ENCODE measurements around the gene CSPG4. TPM values are rescaled to one million over a fixed set of nuclear protein-coding genes. Genes with fewer than 3 reads are reported as not detected.
"Not testable (repeated sequence)": the region's sequence is repeated elsewhere in the genome, so short reads cannot be mapped to it uniquely, and the experiment has no call there.

Gene CSPG4
- total RNA-seq, 3 donors from 2014 or later, result 6.3 to 42.9 (median 17.0) TPM

DNA sequence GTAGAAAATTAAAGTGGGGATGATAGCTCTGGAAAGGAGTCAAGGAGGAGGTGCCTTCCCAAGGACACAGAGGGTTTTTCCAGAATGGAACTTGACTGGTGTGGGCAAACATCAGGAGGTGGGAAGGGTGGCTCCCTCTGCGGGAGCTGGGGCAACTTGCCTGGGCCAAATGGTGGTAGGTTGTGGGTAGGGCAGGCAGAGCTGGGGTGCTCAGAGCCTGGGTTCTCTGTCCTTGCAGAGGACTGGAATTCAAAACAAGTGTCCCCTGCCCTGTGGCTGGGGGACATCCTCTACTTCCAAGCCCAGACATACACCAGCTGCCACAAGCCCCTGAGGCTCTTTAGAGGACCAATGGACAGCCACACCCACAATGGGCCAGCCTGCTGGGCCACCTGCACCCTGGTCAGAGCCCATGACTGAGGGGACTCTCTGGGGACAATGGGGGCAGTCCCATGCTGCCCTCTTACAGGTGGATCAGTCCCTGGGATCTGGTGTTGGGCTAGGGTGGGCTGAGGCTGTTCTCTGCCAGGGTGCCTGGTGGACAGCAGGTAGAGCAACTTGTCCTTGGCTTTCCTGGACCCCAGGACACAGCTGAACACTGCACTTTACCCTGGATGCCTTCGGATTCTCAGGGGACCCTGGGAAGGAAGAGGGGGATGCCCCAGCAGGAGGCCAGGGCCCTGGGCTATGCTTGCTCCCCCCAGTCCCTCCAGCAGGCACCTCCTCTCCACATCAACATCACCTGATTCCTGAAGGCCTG is 38.6 kb upstream of the CSPG4 start:
- H3K4me1 ChIP-seq, result no peaks in the 10 kb centered on the region
- H3K4me3 ChIP-seq, result no peak overlapping the region
- H3K27ac ChIP-seq, result no peak overlapping the region
- H3K27me3 ChIP-seq, result no peaks in the 10 kb centered on the region
- H3K36me3 ChIP-seq, result no peaks in the 10 kb centered on the region
- peak in 1 of 2 donors; percentile 46 for DNase-seq (ENCODE audit: low spot score in 2 of 2)
- intact Hi-C loops (cut with DNase I; ENCODE audit: low total_unique reads), result no loop called here
- TF ChIP-seq POLR2A (IDR thresholded peaks at IDR 0.05), result no peak
- TF ChIP-seq POLR2AphosphoS5 (IDR thresholded peaks at IDR 0.05), result no peak
- TF ChIP-seq, protein P1, sequence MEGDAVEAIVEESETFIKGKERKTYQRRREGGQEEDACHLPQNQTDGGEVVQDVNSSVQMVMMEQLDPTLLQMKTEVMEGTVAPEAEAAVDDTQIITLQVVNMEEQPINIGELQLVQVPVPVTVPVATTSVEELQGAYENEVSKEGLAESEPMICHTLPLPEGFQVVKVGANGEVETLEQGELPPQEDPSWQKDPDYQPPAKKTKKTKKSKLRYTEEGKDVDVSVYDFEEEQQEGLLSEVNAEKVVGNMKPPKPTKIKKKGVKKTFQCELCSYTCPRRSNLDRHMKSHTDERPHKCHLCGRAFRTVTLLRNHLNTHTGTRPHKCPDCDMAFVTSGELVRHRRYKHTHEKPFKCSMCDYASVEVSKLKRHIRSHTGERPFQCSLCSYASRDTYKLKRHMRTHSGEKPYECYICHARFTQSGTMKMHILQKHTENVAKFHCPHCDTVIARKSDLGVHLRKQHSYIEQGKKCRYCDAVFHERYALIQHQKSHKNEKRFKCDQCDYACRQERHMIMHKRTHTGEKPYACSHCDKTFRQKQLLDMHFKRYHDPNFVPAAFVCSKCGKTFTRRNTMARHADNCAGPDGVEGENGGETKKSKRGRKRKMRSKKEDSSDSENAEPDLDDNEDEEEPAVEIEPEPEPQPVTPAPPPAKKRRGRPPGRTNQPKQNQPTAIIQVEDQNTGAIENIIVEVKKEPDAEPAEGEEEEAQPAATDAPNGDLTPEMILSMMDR (IDR thresholded peaks at IDR 0.05), result no peak
- H3K9me3 ChIP-seq, result no peaks in the 10 kb centered on the region

DNA sequence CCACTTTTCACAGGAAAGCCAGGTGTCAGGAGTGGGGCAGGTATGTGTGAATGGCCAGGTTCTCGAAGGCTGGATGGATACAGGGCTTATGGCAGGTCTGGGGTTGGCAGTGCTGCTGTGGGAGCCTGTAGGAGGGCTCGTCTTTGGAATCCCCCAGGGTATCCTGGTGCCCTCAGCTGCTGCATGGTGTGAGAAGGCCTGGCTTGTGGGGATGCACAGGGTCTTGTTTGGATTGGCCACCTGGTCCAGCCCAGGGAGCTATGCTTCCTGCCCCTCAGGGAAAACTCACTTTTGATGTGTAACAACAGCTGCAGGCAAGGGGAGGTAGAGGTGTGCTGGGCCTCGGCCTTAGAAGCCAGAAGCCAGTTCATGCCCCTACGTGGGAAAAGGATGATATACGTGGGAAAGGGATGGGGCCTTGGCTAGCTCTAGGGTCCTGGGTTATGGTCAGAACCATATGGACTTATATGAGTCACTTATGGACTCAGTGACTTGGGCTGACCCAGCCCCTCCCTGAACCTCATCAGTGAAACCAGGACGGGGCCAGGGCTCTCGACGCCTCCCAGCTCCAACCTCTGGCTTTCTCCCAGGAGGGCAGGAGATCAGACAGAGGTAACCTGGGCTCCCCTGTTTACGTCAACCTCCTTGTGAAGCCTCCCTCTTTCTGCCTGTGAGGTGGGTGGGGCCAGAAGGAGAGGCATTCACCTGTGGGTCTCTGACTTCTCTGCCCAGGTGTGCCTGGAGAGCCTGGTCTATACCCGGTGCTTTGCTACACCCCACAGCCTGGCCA is 37.8 kb upstream of the CSPG4 start:
- no peak for DNase-seq (ENCODE audit: low spot score in 2 of 2)
- H3K27ac ChIP-seq, result no peak overlapping the region
- H3K36me3 ChIP-seq, result no peaks in the 10 kb centered on the region
- no peaks in the 10 kb centered on the region for H3K9me3 ChIP-seq
- intact Hi-C loops (cut with DNase I; ENCODE audit: low total_unique reads), result no loop called here
- no peaks in the 10 kb centered on the region for H3K27me3 ChIP-seq
- no peaks in the 10 kb centered on the region for H3K4me1 ChIP-seq
- no peak overlapping the region for H3K4me3 ChIP-seq
- TF ChIP-seq POLR2A (IDR thresholded peaks at IDR 0.05), result no peak
- TF ChIP-seq, protein P1 (IDR thresholded peaks at IDR 0.05), result no peak
- no peak for TF ChIP-seq POLR2AphosphoS5 (IDR thresholded peaks at IDR 0.05)

DNA sequence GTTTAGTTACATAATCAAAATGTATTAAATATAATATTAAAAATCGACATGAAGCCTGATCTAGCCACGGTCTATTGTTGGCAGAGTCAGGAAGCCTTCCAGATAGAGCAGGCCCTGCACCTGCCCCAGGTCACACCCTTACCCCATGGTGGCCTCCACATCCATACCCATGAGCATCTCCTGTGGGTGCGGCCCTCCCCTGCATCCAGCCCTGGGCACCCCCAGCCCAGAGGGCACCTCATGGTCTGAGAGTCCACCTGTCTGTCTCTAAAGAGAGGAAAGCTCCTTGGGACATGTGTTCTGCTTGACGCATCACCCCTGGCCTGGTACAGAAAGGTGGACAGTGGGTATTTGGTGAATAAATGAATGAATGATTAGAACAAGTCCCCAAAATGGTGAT is 37.2 kb upstream of the CSPG4 start:
- H3K27ac ChIP-seq, result no peak overlapping the region
- no peaks in the 10 kb centered on the region for H3K4me1 ChIP-seq
- H3K27me3 ChIP-seq, result no peaks in the 10 kb centered on the region
- H3K9me3 ChIP-seq, result no peaks in the 10 kb centered on the region
- intact Hi-C loops (cut with DNase I; ENCODE audit: low total_unique reads), result no loop called here
- no peak overlapping the region for H3K4me3 ChIP-seq
- TF ChIP-seq, protein P1 (IDR thresholded peaks at IDR 0.05), result no peak
- no peak for TF ChIP-seq POLR2AphosphoS5 (IDR thresholded peaks at IDR 0.05)
- no peak for TF ChIP-seq POLR2A (IDR thresholded peaks at IDR 0.05)
- peak in 1 of 2 donors; percentile 39 for DNase-seq (ENCODE audit: low spot score in 2 of 2)
- H3K36me3 ChIP-seq, result no peaks in the 10 kb centered on the region

DNA sequence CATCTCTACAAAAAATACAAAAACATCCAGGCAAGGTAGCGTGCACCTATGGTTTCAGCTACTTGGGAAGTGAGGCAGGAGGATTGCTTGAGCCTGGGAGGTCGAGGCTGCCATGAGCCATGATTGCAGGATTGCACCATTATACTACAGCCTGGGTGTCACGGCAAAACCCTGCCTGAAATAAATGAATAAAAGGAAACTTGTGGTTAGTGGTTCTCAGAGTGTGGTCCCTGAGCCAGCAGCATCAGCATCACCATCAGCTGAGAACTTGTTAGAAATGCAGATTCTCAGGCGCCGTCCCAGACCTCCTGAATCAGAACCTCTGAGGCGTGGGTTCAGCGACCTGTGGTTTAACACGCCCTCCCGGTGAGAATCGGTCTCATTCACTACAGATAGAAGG is 36.2 kb upstream of the CSPG4 start:
- H3K4me3 ChIP-seq; H3K36me3 ChIP-seq; H3K4me1 ChIP-seq; H3K27ac ChIP-seq; H3K27me3 ChIP-seq; H3K9me3 ChIP-seq; intact Hi-C loops (cut with DNase I; ENCODE audit: low total_unique reads); DNase-seq (ENCODE audit: low spot score in 2 of 2): not testable (repeated sequence)

DNA sequence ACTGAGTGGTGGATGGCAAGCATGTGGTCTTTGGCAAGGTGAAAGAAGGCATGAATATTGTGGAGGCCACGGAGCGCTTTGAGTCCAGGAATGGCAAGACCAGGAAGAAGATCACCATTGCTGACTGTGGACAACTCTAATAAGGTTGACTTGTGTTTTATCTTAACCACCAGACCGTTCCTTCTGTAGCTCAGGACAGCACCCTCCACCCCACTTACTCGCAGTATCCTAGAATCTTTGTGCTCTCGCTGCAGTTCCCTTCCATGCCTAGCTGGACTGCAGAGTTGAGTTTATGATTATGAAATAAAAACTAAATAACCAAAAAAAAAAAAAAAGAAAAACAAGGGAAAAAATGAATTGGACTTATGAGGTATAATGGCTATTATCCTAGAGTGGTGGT is 34.5 kb upstream of the CSPG4 start:
- H3K9me3 ChIP-seq; H3K27me3 ChIP-seq; DNase-seq (ENCODE audit: low spot score in 2 of 2); H3K36me3 ChIP-seq; H3K27ac ChIP-seq; H3K4me3 ChIP-seq; H3K4me1 ChIP-seq; intact Hi-C loops (cut with DNase I; ENCODE audit: low total_unique reads): not testable (repeated sequence)

- H3K27me3 ChIP-seq, result no peaks in the 10 kb centered on the region
- H3K9me3 ChIP-seq, result no peaks in the 10 kb centered on the region
- DNase-seq (ENCODE audit: low spot score in 2 of 2), result no peak
- H3K4me1 ChIP-seq, result no peaks in the 10 kb centered on the region
- H3K27ac ChIP-seq, result no peak overlapping the region
- TF ChIP-seq POLR2A (IDR thresholded peaks at IDR 0.05) (no peak), POLR2AphosphoS5 (IDR thresholded peaks at IDR 0.05) (no peak)
- TF ChIP-seq, protein P1 (IDR thresholded peaks at IDR 0.05), result no peak
- no peaks in the 10 kb centered on the region for H3K36me3 ChIP-seq
- H3K4me3 ChIP-seq, result no peak overlapping the region
- intact Hi-C loops (cut with DNase I; ENCODE audit: low total_unique reads), result no loop called here
Measured at GRCh38 chr15:75745305-75745704, 32.7 kb upstream of the CSPG4 start.

DNA sequence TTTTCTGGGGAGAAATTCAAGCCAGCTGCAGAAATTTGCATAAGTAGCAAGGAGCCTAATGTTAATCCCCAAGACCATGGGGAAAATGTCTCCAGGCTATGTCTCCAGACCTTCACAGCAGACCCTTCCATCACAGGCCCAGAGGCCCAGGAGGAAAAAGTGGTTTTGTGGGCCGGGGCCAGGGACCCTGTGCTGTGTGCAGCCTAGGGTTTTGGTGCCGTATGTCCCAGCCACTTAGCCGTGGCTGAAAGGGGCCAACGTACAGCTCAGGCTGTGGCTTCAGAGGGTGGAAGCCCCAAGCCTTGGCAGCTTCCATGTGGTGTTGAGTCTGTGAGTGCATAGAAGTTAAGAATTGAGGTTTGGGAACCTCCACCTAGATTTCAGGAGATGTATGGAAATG is 29.7 kb upstream of the CSPG4 start:
- DNase-seq (ENCODE audit: low spot score in 2 of 2); intact Hi-C loops (cut with DNase I; ENCODE audit: low total_unique reads); H3K9me3 ChIP-seq; H3K4me1 ChIP-seq; H3K27me3 ChIP-seq; H3K36me3 ChIP-seq; H3K27ac ChIP-seq; H3K4me3 ChIP-seq: not testable (repeated sequence)

Measured in breast epithelium (tissue), 4 donors.